Measurements from ENCODE around the gene STMN1. TPM values are rescaled to one million over a fixed set of nuclear protein-coding genes. Genes with fewer than 3 reads are reported as not detected.

The STMN1 gene
- total RNA-seq, 1 donor, result 137 TPM

- DNase-seq (ENCODE audit: low read depth), result no peak
- no peak for TF ChIP-seq CTCF (IDR thresholded peaks at IDR 0.05; ENCODE audit: insufficient read depth, low read length)
- peak overlapping the region; percentile 61 for H3K4me3 ChIP-seq (ENCODE audit: low read depth, low read length)
Observed at GRCh38 chr1:25903986-25904385, 2.2 kb downstream of the STMN1 start.

GRCh38 chr1:25902462-25902861 lies 3.8 kb downstream of the STMN1 start:
- no peak for TF ChIP-seq CTCF (IDR thresholded peaks at IDR 0.05; ENCODE audit: insufficient read depth, low read length)
- H3K4me3 ChIP-seq (ENCODE audit: low read depth, low read length), result no peak overlapping the region
- no peak for DNase-seq (ENCODE audit: low read depth)

GRCh38 chr1:25900219-25900618 lies 6.0 kb downstream of the STMN1 start:
- H3K4me3 ChIP-seq (ENCODE audit: low read depth, low read length), result no peak overlapping the region
- no peak for DNase-seq (ENCODE audit: low read depth)
- TF ChIP-seq CTCF (IDR thresholded peaks at IDR 0.05; ENCODE audit: insufficient read depth, low read length), result no peak

- no peak overlapping the region for H3K4me3 ChIP-seq (ENCODE audit: low read depth, low read length)
- DNase-seq (ENCODE audit: low read depth), result no peak
- no peak for TF ChIP-seq CTCF (IDR thresholded peaks at IDR 0.05; ENCODE audit: insufficient read depth, low read length)
Observed at GRCh38 chr1:25899792-25900191, 6.4 kb downstream of the STMN1 start.

- TF ChIP-seq CTCF (IDR thresholded peaks at IDR 0.05; ENCODE audit: insufficient read depth, low read length), result no peak
- DNase-seq (ENCODE audit: low read depth), result no peak
- H3K4me3 ChIP-seq (ENCODE audit: low read depth, low read length), result no peak overlapping the region
Observed at GRCh38 chr1:25898223-25899015, 7.8 kb downstream of the STMN1 start.

- DNase-seq (ENCODE audit: low read depth), result no peak
- TF ChIP-seq CTCF (IDR thresholded peaks at IDR 0.05; ENCODE audit: insufficient read depth, low read length), result no peak
- H3K4me3 ChIP-seq (ENCODE audit: low read depth, low read length), result no peak overlapping the region
Observed at GRCh38 chr1:25897754-25898153, 8.5 kb downstream of the STMN1 start.

- TF ChIP-seq CTCF (IDR thresholded peaks at IDR 0.05; ENCODE audit: insufficient read depth, low read length), result no peak
- DNase-seq (ENCODE audit: low read depth), result peak; percentile 35
- H3K4me3 ChIP-seq (ENCODE audit: low read depth, low read length), result no peak overlapping the region
Observed at GRCh38 chr1:25896266-25896665, 10.0 kb downstream of the STMN1 start.

Data from fibroblast of the aortic adventitia (primary cell).